ENCODE data around the gene PDPK1.

Gene PDPK1

GRCh38 chr16:2511996-2512734, 25.7 kb upstream of the PDPK1 start:
- no peaks in the 10 kb centered on the region for H4K20me1 ChIP-seq (ENCODE audit: insufficient read depth, low read length)
- H3K27me3 ChIP-seq (ENCODE audit: insufficient read depth, low read length) = no peaks in the 10 kb centered on the region
- H3K79me2 ChIP-seq (ENCODE audit: insufficient read depth, low read length) = peaks cover 27% of the 10 kb centered on the region
- H3K9me3 ChIP-seq (ENCODE audit: low read length) = no peaks in the 10 kb centered on the region
- no peak overlapping the region for H3K4me2 ChIP-seq (ENCODE audit: low read length)
- no peaks in the 10 kb centered on the region for H3K9me2 ChIP-seq (ENCODE audit: low read depth, low read length)
- no peaks in the 10 kb centered on the region for H3F3A ChIP-seq (ENCODE audit: insufficient read depth, low read length)
- H3K36me3 ChIP-seq (ENCODE audit: insufficient read depth, low read length) = no peaks in the 10 kb centered on the region
- H3K4me3 ChIP-seq (ENCODE audit: low read depth, low read length, poor library complexity, severe bottlenecking) = no peak overlapping the region
- H3K9ac ChIP-seq (ENCODE audit: low read length) = no peak overlapping the region
- no peak for TF ChIP-seq EZH2 (IDR thresholded peaks at IDR 0.05; ENCODE audit: borderline replicate concordance, low read length)
- H2AFZ ChIP-seq (ENCODE audit: low read length) = no peak overlapping the region
- H3K4me1 ChIP-seq (ENCODE audit: insufficient read depth, low read length, severe bottlenecking) = peaks cover 43% of the 10 kb centered on the region
- H3K27ac ChIP-seq (ENCODE audit: low read depth, low read length, poor library complexity, severe bottlenecking) = no peak overlapping the region

- TF ChIP-seq EZH2 (IDR thresholded peaks at IDR 0.05; ENCODE audit: borderline replicate concordance, low read length) (no peak), CTCF (IDR thresholded peaks at IDR 0.05; ENCODE audit: low read length) (peak; percentile 59)
- Histone ChIP-seq H3K9me3 (ENCODE audit: low read length) (no peaks in the 10 kb centered on the region), H3K9me2 (ENCODE audit: low read depth, low read length) (no peaks in the 10 kb centered on the region), H3K4me3 (ENCODE audit: low read depth, low read length, poor library complexity, severe bottlenecking) (peak overlapping the region; percentile 75), H3K9ac (ENCODE audit: low read length) (peak overlapping the region; percentile 71), H4K20me1 (ENCODE audit: insufficient read depth, low read length) (no peaks in the 10 kb centered on the region), H3K27ac (ENCODE audit: low read depth, low read length, poor library complexity, severe bottlenecking) (peak overlapping the region; percentile 77), H3K79me2 (ENCODE audit: insufficient read depth, low read length) (peaks cover 31% of the 10 kb centered on the region), H3K27me3 (ENCODE audit: insufficient read depth, low read length) (no peaks in the 10 kb centered on the region), H2AFZ (ENCODE audit: low read length) (peak overlapping the region; percentile 93; the same call in 1 of the 2 replicates), H3K36me3 (ENCODE audit: insufficient read depth, low read length) (no peaks in the 10 kb centered on the region), H3F3A (ENCODE audit: insufficient read depth, low read length) (no peaks in the 10 kb centered on the region), H3K4me1 (ENCODE audit: insufficient read depth, low read length, severe bottlenecking) (peaks cover 41% of the 10 kb centered on the region), H3K4me2 (ENCODE audit: low read length) (peak overlapping the region; percentile 92)
Measured at GRCh38 chr16:2512735-2513404, 25.0 kb upstream of the PDPK1 start.

GRCh38 chr16:2513405-2514332, 24.2 kb upstream of the PDPK1 start, which contains the start of gene ATP6V0C:
ATP6V0C (plus strand) TSS chr16:2513952; CDS start chr16:2514104, 152 bp downstream.
- H3K4me1 ChIP-seq (ENCODE audit: insufficient read depth, low read length, severe bottlenecking) = peaks cover 41% of the 10 kb centered on the region
- no peaks in the 10 kb centered on the region for H3F3A ChIP-seq (ENCODE audit: insufficient read depth, low read length)
- H2AFZ ChIP-seq (ENCODE audit: low read length) = peak within 1 kb of the TSS; percentile 93; the same call in 1 of the 2 replicates

More at GRCh38 chr16:2513405-2514332, 24.2 kb upstream of the PDPK1 start, which contains the start of gene ATP6V0C:
- peaks cover 33% of the 10 kb centered on the region for H3K79me2 ChIP-seq (ENCODE audit: insufficient read depth, low read length)
- no peaks in the 10 kb centered on the region for H3K9me3 ChIP-seq (ENCODE audit: low read length)
- H3K4me3 ChIP-seq (ENCODE audit: low read depth, low read length, poor library complexity, severe bottlenecking) = peak within 1 kb of the TSS; percentile 75
- peak within 1 kb of the TSS; percentile 71 for H3K9ac ChIP-seq (ENCODE audit: low read length)
- no peaks in the 10 kb centered on the region for H3K36me3 ChIP-seq (ENCODE audit: insufficient read depth, low read length)
- no peaks in the 10 kb centered on the region for H3K9me2 ChIP-seq (ENCODE audit: low read depth, low read length)
- H4K20me1 ChIP-seq (ENCODE audit: insufficient read depth, low read length) = no peaks in the 10 kb centered on the region
- peak within 1 kb of the TSS; percentile 77 for H3K27ac ChIP-seq (ENCODE audit: low read depth, low read length, poor library complexity, severe bottlenecking)
- peak within 1 kb of the TSS; percentile 92 for H3K4me2 ChIP-seq (ENCODE audit: low read length)
- TF ChIP-seq EZH2 (IDR thresholded peaks at IDR 0.05; ENCODE audit: borderline replicate concordance, low read length) = no peak
- TF ChIP-seq CTCF (IDR thresholded peaks at IDR 0.05; ENCODE audit: low read length) = no peak
- H3K27me3 ChIP-seq (ENCODE audit: insufficient read depth, low read length) = no peaks in the 10 kb centered on the region

All from OCI-LY1 (cell line).